Measurements from ENCODE around the gene NEU2.
"Not testable (repeated sequence)": the region's sequence is repeated elsewhere in the genome, so short reads cannot be mapped to it uniquely, and the experiment has no call there.

NEU2 gene

GRCh38 chr2:233036162-233036838, 3.8 kb downstream of the NEU2 start:
- DNase-seq: no peak

GRCh38 chr2:233037078-233037477, 4.6 kb downstream of the NEU2 start:
- no peak for DNase-seq

- no peak for DNase-seq
Observed at GRCh38 chr2:233039212-233039845, 6.9 kb downstream of the NEU2 start.

GRCh38 chr2:233039846-233040530, 7.5 kb downstream of the NEU2 start:
- DNase-seq: no peak

- no peak for DNase-seq
Observed at GRCh38 chr2:233040571-233040970, 8.1 kb downstream of the NEU2 start.

- no peak for DNase-seq
Observed at GRCh38 chr2:233041722-233042323, 9.4 kb downstream of the NEU2 start.

- DNase-seq: no peak
Observed at GRCh38 chr2:233042549-233042948, 10.1 kb downstream of the NEU2 start.

GRCh38 chr2:233044974-233045605, 12.6 kb downstream of the NEU2 start:
- no peak for DNase-seq

- no peak for DNase-seq
Observed at GRCh38 chr2:233047206-233047605, 14.7 kb downstream of the NEU2 start.

GRCh38 chr2:233047667-233048066, 15.2 kb downstream of the NEU2 start:
- no peak for DNase-seq

GRCh38 chr2:233048569-233049193, 16.2 kb downstream of the NEU2 start:
- DNase-seq: no peak

GRCh38 chr2:233049194-233049761, 16.8 kb downstream of the NEU2 start:
- DNase-seq: no peak

GRCh38 chr2:233051241-233052149, 19.0 kb downstream of the NEU2 start:
- DNase-seq: no peak

- not testable (repeated sequence) for DNase-seq
Observed at GRCh38 chr2:233052517-233052916, 20.0 kb downstream of the NEU2 start.

- peak; percentile 53 for DNase-seq
Observed at GRCh38 chr2:233053928-233054784, 21.7 kb downstream of the NEU2 start.

GRCh38 chr2:233055362-233055761, 22.9 kb downstream of the NEU2 start:
- DNase-seq: no peak

- DNase-seq: no peak
Observed at GRCh38 chr2:233056961-233057605, 24.6 kb downstream of the NEU2 start.

GRCh38 chr2:233058717-233059546, 26.5 kb downstream of the NEU2 start:
- DNase-seq: no peak

- no peak for DNase-seq
Observed at GRCh38 chr2:233059547-233059796, 27.0 kb downstream of the NEU2 start.

Data from CD4-positive, alpha-beta T cell treated with Interferon gamma for 1 hour (primary cell).